ENCODE results near the gene TDRD12.
"Not testable (repeated sequence)": the region's sequence is repeated elsewhere in the genome, so short reads cannot be mapped to it uniquely, and the experiment has no call there.

TDRD12 gene

GRCh38 chr19:32693151-32694108 lies 26.1 kb upstream of the TDRD12 start:
- DNase-seq = peak; percentile 62

- not testable (repeated sequence) for DNase-seq
Observed at GRCh38 chr19:32694316-32694715, 25.3 kb upstream of the TDRD12 start.

- not testable (repeated sequence) for DNase-seq
Observed at GRCh38 chr19:32694851-32695250, 24.7 kb upstream of the TDRD12 start.

DNA sequence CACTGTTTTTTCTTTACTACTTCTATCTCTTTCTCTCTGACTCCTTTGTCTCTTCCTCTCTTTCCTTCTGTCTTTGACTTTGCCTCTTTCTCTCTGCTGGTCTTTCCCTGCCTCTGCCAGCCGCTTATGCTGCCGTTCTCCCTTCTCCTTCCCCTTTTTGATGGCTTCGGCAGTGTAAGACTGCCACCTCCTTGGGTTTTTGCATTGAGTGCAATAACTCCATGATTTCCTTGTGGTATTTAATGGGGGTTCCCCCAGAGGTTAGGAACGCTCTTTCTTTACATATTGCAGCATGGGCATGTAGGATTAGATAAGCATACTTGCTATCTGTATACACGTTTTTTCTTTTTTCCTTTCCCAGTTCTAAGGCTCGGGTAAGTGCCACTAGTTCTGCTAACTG lies 24.1 kb upstream of the TDRD12 start:
- not testable (repeated sequence) for DNase-seq

GRCh38 chr19:32696771-32697170 lies 22.8 kb upstream of the TDRD12 start:
- DNase-seq = not testable (repeated sequence)

GRCh38 chr19:32700129-32700528 lies 19.4 kb upstream of the TDRD12 start:
- not testable (repeated sequence) for DNase-seq

DNA sequence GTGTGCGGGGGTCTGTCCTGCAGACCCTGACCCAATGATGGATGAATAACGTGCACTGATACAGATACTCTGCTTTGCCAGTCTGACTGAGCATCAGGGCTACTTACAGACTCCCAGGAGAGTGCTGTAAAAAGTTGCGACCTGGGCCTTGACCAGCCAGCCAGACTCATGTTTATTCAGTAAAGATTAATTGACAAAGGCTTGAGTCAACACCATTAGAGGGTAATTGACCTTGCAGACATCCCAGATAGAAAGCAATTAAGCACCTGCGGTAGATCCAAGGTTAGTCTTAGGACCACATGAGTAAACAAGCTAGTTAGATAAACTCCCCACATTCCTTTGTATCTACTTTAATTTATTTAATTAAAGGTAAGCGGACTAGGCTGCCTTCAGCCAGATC lies 17.6 kb upstream of the TDRD12 start:
- no peak for DNase-seq

DNA sequence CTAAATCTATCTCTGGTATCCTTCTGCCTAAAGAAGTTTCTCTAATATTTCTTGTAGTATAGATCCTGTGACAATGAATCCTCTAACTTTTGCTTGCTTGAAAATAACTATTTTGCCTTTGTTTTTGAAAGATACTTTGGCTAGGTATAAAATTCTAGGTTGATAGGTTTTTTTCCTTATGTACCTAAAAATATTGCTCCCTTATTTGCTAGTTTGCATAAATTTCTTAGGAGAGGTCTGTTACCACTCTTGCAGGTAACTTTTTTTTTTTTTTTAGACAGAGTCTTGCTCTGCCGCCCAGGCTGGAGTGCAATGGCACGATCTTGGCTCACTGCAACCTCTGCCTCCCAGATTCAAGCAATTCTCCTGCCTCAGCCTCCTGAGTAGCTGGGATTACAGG lies 15.6 kb upstream of the TDRD12 start:
- not testable (repeated sequence) for DNase-seq

DNA sequence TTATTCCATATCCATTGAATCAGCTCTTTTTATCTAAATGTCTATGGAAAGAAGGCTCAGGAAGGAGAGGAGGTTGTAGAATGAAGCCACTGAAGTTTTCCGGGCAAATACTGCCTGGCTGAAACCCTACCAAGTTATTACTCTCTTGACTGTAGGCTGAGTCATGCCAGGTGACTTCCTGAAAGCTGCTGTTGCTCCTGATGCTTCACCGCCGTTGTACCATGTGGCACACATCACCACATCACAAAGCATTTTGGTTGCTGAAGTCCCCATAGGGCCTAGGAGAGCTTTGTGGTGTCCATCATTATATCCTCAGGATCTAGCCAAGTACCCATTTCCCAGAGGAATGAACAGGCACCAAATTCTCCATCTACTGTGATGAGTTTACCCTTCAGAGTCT lies 11.1 kb upstream of the TDRD12 start:
- peak; percentile 6 for DNase-seq

DNA sequence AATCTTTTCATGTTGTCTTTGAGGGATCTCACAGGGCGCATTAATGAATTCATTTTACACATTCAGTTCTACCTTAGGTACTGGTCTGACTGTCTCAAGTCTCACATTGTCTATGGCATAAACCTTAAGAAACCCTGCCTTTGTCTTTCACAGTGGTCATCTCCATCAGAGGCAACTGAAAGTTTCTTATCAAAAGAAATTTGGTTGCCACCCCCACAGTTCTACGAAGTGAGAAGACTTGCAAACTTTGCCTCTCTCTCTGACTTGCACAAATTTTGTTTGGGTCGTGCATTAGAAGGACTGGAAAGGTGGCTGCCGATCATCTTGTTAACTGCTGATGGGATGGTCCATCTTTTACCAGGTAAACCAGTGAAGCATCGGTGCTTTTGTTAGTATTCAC lies 10.5 kb upstream of the TDRD12 start:
- no peak for DNase-seq

DNA sequence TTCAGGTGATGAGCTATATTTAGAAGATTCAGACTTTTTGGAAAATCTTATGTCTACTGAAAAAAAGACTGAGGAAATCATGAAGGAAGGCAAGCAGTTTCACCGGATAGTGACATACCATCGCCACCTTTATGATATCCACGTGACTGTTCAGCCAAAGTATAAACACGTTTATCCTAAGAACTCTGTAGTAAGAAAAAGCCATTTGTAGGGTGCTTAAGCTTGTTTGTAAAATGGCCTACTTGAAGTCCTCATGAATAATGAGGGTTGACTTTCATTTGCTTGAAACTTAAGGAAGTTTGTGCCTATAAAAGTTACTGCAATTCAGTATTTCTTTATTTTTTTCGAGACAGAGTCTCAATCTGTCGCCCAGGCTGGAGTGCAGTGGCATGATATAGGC lies 7.8 kb upstream of the TDRD12 start:
- no peak for DNase-seq

DNA sequence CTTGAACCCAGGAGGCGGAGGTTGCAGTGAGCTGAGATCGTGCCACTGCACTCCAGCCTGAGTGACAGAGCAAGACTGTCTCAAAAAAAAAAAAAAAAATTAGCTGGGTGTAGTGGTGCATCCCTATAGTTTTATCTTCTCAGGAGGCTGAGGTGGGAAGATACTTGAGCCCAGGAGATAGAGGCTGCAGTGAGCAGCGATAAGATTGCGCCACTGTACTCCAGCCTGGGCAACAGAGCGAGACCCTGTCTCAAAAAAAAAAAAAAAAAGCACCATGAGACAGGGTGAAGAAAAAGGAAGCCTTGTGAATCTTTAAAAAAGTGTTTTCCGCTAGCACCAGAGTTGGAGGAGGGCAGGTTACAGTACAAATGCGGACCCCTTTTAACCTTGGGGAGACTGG lies 3.4 kb upstream of the TDRD12 start:
- not testable (repeated sequence) for DNase-seq

DNA sequence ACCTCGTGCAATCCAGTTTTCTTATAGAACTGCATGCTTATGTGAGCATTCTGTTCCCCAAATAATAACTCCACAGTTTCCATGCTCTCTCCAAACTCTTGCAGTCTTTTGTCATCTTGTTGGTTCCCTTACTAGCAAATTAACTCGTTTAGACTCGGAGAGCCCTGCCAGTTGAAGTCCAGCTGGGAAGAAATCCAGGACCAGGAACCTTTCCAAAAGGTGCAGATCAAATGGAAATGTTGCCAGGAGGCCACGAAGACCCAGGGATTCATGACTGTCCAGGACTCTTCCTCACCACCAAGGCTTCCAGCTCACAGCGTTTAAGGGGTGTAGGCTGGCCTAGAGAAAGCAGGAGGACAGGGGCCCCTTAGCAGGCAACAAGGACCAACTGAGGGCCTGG lies 2.1 kb upstream of the TDRD12 start:
- no peak for DNase-seq

DNA sequence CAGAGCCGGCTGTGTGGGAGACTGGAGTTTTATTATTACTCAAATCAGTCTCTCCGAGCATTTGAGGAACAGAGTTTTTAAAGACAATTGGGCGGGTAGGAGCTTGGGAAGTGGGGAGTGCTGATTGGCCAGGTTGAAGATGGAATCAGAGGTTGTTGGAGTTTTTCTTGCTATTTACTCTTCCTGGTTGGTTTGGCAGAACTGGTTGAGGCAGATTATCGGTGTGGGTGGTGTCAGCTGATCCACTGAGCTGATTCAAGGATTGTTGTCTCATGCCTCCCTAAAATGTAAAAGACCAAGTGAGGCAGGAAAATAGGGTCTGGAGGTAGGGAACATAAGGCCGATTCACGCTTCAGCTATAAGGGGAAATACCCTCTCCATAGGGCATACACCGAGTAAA lies 1.3 kb upstream of the TDRD12 start:
- no peak for DNase-seq

GRCh38 chr19:32720216-32720935 lies 809 bp downstream of the TDRD12 start:
- DNase-seq = no peak

GRCh38 chr19:32720936-32721250 lies 1.3 kb downstream of the TDRD12 start:
- no peak for DNase-seq

DNA sequence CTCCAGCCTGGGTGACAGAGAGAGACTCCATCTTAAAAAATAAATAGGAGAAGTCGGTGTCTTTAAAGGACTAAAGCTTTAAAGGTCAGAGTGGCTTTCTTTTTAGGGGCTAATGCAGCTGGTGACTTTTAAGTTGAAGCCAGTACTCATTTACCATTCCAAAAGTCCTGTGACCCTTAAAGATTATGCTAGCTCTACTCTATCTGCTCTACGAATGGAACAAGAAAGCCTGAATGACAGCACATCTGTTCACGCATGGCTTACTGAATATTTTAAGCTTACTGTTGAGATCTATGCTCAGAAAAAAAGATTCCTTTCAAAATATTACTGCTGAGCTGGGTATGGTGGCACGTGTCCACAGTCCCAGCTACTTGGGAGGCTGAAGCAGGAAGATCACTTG lies 16.4 kb downstream of the TDRD12 start:
- no peak for DNase-seq

DNA sequence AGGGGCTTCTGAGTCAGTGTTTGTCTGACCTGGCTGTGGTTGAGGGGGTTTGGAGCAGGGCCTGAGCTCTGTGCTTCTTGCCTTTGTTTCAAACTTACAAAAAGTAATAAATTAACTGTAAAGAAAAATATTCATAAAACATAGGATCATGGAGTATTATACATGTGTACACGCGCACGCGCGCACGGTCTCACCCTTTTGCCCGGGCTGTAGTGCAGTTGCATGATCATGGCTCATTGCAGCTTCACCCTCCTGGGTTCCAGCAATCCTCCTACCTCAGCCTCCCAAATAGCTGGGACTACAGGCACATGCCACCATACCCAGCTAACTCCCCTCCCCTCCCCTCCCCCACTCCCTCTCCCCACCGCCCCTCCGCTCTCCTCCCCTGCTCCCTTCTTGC lies 23.5 kb downstream of the TDRD12 start:
- DNase-seq = no peak

DNA sequence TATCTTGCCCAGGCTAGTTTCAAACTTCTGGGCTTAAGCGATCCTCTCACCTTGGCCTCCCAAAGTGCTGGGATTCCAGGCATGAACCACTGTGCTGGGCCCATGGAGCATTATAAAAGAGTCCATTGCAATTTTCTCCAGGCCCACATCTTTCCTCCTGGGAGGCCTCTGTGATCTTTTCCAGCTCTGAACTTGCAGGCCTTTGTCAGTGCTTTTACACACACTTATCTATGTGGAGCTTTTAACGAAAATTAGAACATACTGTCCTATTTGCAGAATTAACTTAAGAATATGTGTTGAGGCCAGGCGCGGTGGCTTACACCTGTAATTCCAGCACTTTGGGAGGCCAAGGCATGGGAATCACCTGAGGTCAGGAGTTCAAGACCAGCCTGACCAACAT lies 23.9 kb downstream of the TDRD12 start:
- no peak for DNase-seq

- no peak for DNase-seq
Observed at GRCh38 chr19:32744555-32745325, 25.2 kb downstream of the TDRD12 start.

DNA sequence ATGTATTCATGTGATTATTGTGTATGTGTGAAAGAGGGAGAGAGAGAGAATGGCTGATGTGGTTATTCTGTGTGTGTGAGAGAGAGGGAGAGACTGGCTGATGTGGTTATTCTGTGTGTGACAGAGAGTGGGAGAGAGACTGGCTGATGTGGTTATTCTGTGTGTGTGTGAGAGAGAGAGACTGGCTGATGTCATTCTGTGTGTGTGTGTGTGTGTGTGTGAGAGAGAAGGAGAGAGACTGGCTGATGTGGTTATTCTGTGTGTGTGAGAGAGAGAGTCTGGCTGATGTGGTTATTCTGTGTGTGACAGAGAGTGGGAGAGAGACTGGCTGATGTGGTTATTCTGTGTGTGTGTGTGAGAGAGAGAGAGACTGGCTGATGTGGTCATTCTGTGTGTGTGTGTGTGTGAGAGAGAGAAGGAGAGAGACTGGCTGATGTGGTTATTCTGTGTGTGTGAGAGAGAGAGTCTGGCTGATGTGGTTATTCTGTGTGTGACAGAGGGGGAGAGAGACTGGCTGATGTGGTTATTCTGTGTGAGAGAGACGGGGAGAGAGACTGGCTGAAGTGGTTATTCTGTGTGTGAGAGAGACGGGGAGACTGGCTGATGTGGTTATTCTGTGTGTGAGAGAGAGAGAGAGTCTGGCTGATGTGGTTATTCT lies 26.2 kb downstream of the TDRD12 start:
- DNase-seq = peak; percentile 62

DNA sequence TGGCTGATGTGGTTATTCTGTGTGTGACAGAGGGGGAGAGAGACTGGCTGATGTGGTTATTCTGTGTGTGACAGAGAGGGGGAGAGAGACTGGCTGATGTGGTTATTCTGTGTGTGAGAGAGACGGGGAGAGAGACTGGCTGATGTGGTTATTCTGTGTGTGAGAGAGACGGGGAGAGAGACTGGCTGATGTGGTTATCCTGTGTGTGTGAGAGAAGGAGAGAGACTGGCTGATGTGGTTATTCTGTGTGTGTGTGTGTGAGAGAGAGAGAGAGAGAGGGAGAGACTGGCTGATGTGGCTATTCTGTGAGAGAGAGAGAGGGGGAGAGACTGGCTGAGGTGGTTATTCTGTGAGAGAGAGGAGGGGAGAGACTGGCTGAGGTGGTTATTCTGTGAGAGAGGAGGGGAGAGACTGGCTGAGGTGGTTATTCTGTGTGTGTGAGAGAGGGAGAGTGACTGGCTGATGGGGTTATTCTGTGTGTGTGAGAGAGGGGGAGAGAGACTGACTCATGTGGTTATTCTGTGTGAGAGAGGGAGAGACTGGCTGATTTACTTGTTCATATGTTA lies 27.1 kb downstream of the TDRD12 start:
- DNase-seq = peak; percentile 76

GRCh38 chr19:32748497-32748896 lies 28.9 kb downstream of the TDRD12 start:
- peak; percentile 19 for DNase-seq
